Measurements from ENCODE around the gene NTF3.

NTF3 gene

DNA sequence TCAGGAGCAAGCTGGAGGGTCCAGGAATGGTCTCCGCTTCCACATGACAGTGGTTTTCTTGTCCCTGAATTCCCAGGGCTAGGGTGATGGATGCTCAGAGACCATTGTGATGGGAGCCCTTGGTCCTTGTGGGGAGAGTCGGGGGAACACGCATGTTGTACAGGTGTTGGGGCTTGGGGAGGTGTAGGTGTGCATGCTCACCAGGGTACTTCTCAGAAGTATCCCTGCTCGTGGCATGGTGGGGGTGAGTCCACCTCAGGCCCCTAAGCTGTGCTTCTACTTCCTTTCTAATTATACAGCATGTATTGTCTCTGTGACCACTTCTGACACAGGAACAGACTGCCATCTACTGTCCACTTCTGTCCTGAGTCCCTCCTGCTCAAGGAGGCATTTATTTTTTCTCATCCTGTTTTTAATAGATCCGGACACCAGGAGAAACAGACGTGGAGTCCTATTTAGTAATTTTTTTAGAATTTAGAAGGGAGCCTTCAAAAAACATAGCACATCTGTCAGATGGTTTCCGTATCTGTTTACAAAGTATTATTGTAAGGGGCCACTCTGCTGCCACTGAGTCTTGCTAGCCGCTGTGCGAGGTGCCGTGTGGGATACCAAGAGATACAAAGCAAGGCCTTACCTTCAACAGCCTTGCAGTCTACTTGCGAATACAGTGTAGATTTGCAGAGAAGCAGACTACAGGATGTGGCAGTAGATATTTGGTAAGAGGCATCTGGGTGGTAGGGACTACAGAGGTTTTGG lies 10.5 kb downstream of the NTF3 start:
- TF ChIP-seq, protein P1, sequence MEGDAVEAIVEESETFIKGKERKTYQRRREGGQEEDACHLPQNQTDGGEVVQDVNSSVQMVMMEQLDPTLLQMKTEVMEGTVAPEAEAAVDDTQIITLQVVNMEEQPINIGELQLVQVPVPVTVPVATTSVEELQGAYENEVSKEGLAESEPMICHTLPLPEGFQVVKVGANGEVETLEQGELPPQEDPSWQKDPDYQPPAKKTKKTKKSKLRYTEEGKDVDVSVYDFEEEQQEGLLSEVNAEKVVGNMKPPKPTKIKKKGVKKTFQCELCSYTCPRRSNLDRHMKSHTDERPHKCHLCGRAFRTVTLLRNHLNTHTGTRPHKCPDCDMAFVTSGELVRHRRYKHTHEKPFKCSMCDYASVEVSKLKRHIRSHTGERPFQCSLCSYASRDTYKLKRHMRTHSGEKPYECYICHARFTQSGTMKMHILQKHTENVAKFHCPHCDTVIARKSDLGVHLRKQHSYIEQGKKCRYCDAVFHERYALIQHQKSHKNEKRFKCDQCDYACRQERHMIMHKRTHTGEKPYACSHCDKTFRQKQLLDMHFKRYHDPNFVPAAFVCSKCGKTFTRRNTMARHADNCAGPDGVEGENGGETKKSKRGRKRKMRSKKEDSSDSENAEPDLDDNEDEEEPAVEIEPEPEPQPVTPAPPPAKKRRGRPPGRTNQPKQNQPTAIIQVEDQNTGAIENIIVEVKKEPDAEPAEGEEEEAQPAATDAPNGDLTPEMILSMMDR (IDR thresholded peaks at IDR 0.05; ENCODE audit: low read depth, low read length, missing control alignments): peak; percentile 57
- H3K4me3 ChIP-seq (replicated peaks; ENCODE audit: low read depth, low read length): no peak overlapping the region
- no peak for DNase-seq (ENCODE audit: extremely low read depth, low read depth)

DNA sequence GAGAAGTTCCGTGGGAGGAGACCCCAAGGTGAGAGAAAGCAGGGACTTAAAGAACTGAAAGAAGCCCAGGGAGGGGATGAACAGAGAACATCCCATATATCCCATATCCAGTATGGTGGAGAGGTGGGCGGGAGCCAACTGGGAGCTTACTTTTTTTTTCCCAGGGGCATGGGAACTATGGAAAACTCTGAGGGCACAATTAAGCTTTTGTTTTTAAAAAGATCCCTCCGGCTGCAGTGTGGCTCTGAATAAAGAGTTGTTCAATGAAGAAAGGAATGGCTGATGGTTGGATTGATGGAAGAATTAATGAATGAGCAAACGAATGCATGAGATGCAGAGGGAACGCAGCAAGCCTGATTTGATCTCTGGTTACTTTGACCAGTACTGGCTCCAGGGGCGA lies 12.6 kb downstream of the NTF3 start:
- TF ChIP-seq, protein P1 (IDR thresholded peaks at IDR 0.05; ENCODE audit: low read depth, low read length, missing control alignments): no peak
- DNase-seq (ENCODE audit: extremely low read depth, low read depth): no peak
- H3K4me3 ChIP-seq (replicated peaks; ENCODE audit: low read depth, low read length): no peak overlapping the region

DNA sequence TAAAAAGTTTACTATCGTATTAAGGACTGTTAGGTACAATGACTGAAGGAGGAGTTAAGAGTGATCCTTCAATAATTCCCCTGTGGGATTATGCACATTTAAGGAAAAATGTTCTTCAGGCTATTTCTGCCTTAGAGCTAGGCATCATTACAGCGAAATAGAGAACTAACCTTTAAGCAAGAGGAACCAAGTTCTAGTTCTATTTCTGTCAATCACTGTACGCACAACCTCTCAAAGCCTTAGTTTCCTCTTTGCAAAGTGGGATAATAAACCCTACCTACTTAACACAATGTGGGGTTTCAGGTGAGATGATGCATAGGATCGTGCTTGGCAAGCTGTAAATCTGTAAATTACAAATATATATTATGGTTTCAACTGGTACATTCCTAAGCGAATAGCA lies 15.4 kb downstream of the NTF3 start:
- H3K4me3 ChIP-seq (replicated peaks; ENCODE audit: low read depth, low read length): no peak overlapping the region
- DNase-seq (ENCODE audit: extremely low read depth, low read depth): no peak
- TF ChIP-seq, protein P1 (IDR thresholded peaks at IDR 0.05; ENCODE audit: low read depth, low read length, missing control alignments): no peak

DNA sequence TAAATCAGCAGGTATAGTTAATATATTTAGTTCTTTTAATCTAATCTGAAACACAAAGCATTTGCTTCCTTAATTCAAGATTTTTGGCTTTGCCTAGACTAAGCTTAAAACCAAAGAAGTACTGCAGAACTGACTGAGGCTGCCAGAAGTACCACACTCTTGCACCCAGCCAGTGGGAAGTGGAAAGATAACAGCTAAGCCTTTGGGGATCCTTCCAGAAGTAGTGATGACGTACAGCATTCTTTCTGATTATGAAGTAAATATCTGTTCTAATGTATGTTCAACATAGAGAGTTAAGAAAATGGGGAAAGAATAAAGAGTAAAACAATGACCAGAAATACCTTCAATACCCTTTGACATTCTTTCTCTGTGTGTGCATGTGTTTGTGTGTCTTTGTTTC lies 19.3 kb downstream of the NTF3 start:
- TF ChIP-seq, protein P1 (IDR thresholded peaks at IDR 0.05; ENCODE audit: low read depth, low read length, missing control alignments): no peak
- no peak for DNase-seq (ENCODE audit: extremely low read depth, low read depth)
- H3K4me3 ChIP-seq (replicated peaks; ENCODE audit: low read depth, low read length): no peak overlapping the region

DNA sequence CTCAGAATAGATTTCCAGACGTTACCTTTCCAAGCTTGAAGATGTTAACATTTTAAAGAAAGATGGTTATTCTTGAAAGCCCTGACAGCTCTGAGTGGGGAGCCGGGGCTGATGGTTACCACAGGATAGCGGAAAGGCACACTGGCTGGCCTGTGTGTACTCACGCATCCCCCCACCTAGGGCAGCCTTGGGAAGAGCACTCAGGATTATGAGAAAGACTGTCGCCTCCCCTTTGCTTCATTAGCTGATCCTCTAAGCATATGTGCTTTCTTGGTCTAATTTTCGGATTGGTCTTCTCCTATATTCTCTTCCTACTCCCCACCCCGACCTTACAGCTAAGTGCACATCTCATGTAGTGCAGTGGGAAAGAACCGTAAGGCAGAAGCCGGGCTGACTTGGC lies 20.7 kb downstream of the NTF3 start:
- no peak for DNase-seq (ENCODE audit: extremely low read depth, low read depth)
- no peak overlapping the region for H3K4me3 ChIP-seq (replicated peaks; ENCODE audit: low read depth, low read length)
- TF ChIP-seq, protein P1 (IDR thresholded peaks at IDR 0.05; ENCODE audit: low read depth, low read length, missing control alignments): no peak

DNA sequence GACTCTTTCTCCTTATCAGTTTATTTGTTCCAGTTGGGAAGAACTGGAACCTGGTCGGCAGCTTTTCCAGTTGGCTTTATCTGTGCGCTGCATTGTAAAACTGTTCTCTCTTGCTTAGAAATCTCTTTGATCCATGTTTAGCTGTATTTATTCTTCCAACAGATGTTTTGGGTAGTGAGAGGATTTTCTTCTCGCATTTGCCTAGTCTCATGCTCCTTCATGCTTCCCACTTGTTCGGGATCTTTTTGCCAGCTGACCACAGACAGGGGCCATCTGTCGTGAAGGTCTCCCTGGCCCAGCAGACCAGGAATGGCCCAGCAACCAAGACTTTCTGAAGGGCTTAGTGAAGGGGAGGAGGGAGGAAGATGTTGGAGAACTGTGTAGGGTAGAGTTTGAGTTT lies 21.6 kb downstream of the NTF3 start:
- DNase-seq (ENCODE audit: extremely low read depth, low read depth): no peak
- H3K4me3 ChIP-seq (replicated peaks; ENCODE audit: low read depth, low read length): no peak overlapping the region
- TF ChIP-seq, protein P1 (IDR thresholded peaks at IDR 0.05; ENCODE audit: low read depth, low read length, missing control alignments): no peak

DNA sequence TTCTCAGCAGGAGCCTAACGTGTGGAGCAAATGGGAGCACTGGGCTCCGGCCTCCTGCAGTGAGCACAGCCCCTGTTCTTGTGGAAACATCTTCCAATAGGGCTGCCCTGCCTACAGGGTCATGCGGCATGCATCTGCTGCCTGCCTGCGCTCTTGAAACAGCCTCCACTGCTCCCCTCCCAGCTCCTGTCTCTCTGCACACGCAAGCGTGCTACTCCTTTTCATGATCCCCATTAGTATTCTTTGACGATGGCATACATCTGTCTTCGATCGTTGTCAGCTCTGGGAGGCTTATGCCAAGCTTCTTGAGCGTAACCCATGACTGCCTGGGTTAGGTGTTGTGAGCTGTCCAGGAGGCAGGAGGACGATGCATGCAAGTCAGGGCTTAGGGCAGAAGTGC lies 23.1 kb downstream of the NTF3 start:
- no peak overlapping the region for H3K4me3 ChIP-seq (replicated peaks; ENCODE audit: low read depth, low read length)
- DNase-seq (ENCODE audit: extremely low read depth, low read depth): no peak
- TF ChIP-seq, protein P1 (IDR thresholded peaks at IDR 0.05; ENCODE audit: low read depth, low read length, missing control alignments): no peak

All from HFF-Myc (cell line).